Liver (tissue), 9 donors: Measurements from ENCODE around the gene DSPP. TPM values are rescaled to one million over a fixed set of nuclear protein-coding genes. Genes with fewer than 3 reads are reported as not detected.

Source experiments
- DNase-seq: peaks from one replicate; pipeline ENCODE4 v3.0.0-alpha.2; 2017; ENCODE audit warnings: low spot score
- H3K27ac ChIP-seq, 2 donors: one replicate each; pipeline ENCODE4 v1.7.0; 2013; ENCODE audit warnings: inconsistent platforms in 2 of 2, low read length in 2 of 2, control low read depth in 1 of 2, low read depth in 1 of 2, mild to moderate bottlenecking in 1 of 2
- H3K27me3 ChIP-seq, 4 donors: one replicate each; pipeline versions ENCODE4 v1.6.1 to v1.7.0; 2013; ENCODE audit warnings: low read length in 3 of 4, inconsistent platforms in 1 of 4, mild to moderate bottlenecking in 1 of 4, moderate library complexity in 1 of 4; ENCODE audit not compliant: control insufficient read depth in 4 of 4, insufficient read depth in 4 of 4
- H3K36me3 ChIP-seq, 4 donors: one replicate each; pipeline versions ENCODE4 v1.6.1 to v1.7.0; 2013; ENCODE audit warnings: low read length in 3 of 4, mild to moderate bottlenecking in 3 of 4, low read depth in 1 of 4, moderate library complexity in 1 of 4; ENCODE audit not compliant: control insufficient read depth in 4 of 4, insufficient read depth in 3 of 4
- H3K4me1 ChIP-seq, 4 donors: one replicate each; pipeline versions ENCODE4 v1.6.1 to v1.7.0; 2013; ENCODE audit warnings: low read length in 3 of 4, mild to moderate bottlenecking in 3 of 4, moderate library complexity in 1 of 4; ENCODE audit not compliant: control insufficient read depth in 4 of 4, insufficient read depth in 4 of 4
- H3K4me3 ChIP-seq, 3 donors: one replicate each; pipeline versions ENCODE4 v1.6.1 to v1.7.0; 2013; ENCODE audit warnings: low read length in 3 of 3, control low read depth in 1 of 3, low read depth in 1 of 3, mild to moderate bottlenecking in 1 of 3
- H3K9ac ChIP-seq, 2 donors: one replicate each; pipeline ENCODE4 v1.7.0; 2013; ENCODE audit warnings: low read length in 2 of 2, mild to moderate bottlenecking in 2 of 2, moderate library complexity in 2 of 2, control low read depth in 1 of 2, low read depth in 1 of 2
- H3K9me3 ChIP-seq, 4 donors: one replicate each; pipeline versions ENCODE4 v1.6.1 to v1.7.0; 2013; ENCODE audit warnings: low read length in 3 of 4; ENCODE audit not compliant: control insufficient read depth in 4 of 4
- EGR1 ChIP-seq, 2 donors: IDR thresholded peaks; 2 replicates each; pipeline ENCODE4 v1.6.1; 2016 to 2018; ENCODE audit warnings: antibody characterized with exemption in 2 of 2, low read depth in 2 of 2
- FOXA1 ChIP-seq: IDR thresholded peaks from 2 replicates; pipeline ENCODE4 v1.6.1; 2016; ENCODE audit warnings: antibody characterized with exemption
- FOXA2 ChIP-seq: IDR thresholded peaks from 2 replicates; pipeline ENCODE4 v1.6.1; 2016; ENCODE audit warnings: antibody characterized with exemption
- GABPA ChIP-seq, 2 donors: IDR thresholded peaks in 1 of 2; conservative IDR thresholded peaks in 1 of 2; 2 replicates each; pipeline ENCODE4 v1.6.1; 2016; ENCODE audit warnings: antibody characterized with exemption in 2 of 2, mild to moderate bottlenecking in 1 of 2, moderate library complexity in 1 of 2
- HNF4A ChIP-seq, 2 donors: conservative IDR thresholded peaks; 2 replicates each; pipeline ENCODE4 v1.6.1; 2016; ENCODE audit warnings: antibody characterized with exemption in 2 of 2, mild to moderate bottlenecking in 2 of 2
- HNF4G ChIP-seq: IDR thresholded peaks from 2 replicates; pipeline ENCODE4 v1.6.1; 2016; ENCODE audit warnings: antibody characterized with exemption
- JUND ChIP-seq, 2 donors: IDR thresholded peaks; 2 replicates each; pipeline ENCODE4 v1.6.1; 2016; ENCODE audit warnings: antibody characterized with exemption in 2 of 2
- NR2F2 ChIP-seq: IDR thresholded peaks from 2 replicates; pipeline ENCODE4 v1.6.1; 2016; ENCODE audit warnings: antibody characterized with exemption
- RAD21 ChIP-seq, 2 donors: IDR thresholded peaks; 2 replicates each; pipeline ENCODE4 v1.6.1; 2016; ENCODE audit warnings: antibody characterized with exemption in 2 of 2, mild to moderate bottlenecking in 2 of 2
- REST ChIP-seq: IDR thresholded peaks from 2 replicates; pipeline ENCODE4 v1.6.1; 2016; ENCODE audit warnings: antibody characterized with exemption, mild to moderate bottlenecking
- RXRA ChIP-seq, 2 donors: IDR thresholded peaks; 2 replicates each; pipeline ENCODE4 v1.6.1; 2017 to 2018; ENCODE audit warnings: antibody characterized with exemption in 2 of 2, mild to moderate bottlenecking in 1 of 2
- SP1 ChIP-seq: IDR thresholded peaks from 2 replicates; pipeline ENCODE4 v1.6.1; 2018; ENCODE audit warnings: antibody characterized with exemption, mild to moderate bottlenecking
- TAF1 ChIP-seq: conservative IDR thresholded peaks from 2 replicates; pipeline ENCODE4 v1.6.1; 2016; ENCODE audit warnings: antibody characterized with exemption, mild to moderate bottlenecking
- YY1 ChIP-seq: IDR thresholded peaks from 2 replicates; pipeline ENCODE4 v1.6.1; 2016; ENCODE audit warnings: antibody characterized with exemption, mild to moderate bottlenecking
- WGBS: extraction: QIAGEN DNeasy Blood & Tissue Kit; methylation state at CpG from one replicate; pipeline ENCODE4 v1.1.7; 2013; 5-methylcytosine and 5-hydroxymethylcytosine counted together
- polyA plus RNA-seq, 2 donors: library from polyadenylated mRNA; stranded (reverse) in 1 of 2; unstranded in 1 of 2; fragments of 200-250 nt in 1 of 2; fragments of >200 nt in 1 of 2; fragmentation: Nextera tagmentation in 1 of 2; extraction: Ambion mirVana in 1 of 2; gene quantifications; one replicate each; pipeline versions ENCODE4 v1.2.1 to v1.2.3, GENCODE V29; 2013 to 2015
- total RNA-seq, 2 donors: library from RNA; depleted of rRNA; stranded (reverse); fragments of >200 nt; gene quantifications; one replicate each; pipeline ENCODE4 v1.2.3, GENCODE V29; 2014
- TF ChIP-seq, protein P1 (sequence below): IDR thresholded peaks from 2 replicates; pipeline ENCODE4 v1.6.1; 2016; ENCODE audit warnings: antibody characterized with exemption
- TF ChIP-seq, protein P2 (sequence below): IDR thresholded peaks from 2 replicates; pipeline ENCODE4 v1.6.1; 2016; ENCODE audit warnings: antibody characterized with exemption
- TF ChIP-seq, protein P3 (sequence below): fragments of 150-350 bp; IDR thresholded peaks from 2 replicates; pipeline ENCODE4 v1.5.1; 2017; ENCODE audit warnings: improper control_type of control experiment, low read depth, low read length; ENCODE audit not compliant: missing input control
- TF ChIP-seq, protein P4 (sequence below): IDR thresholded peaks from 2 replicates; pipeline ENCODE4 v1.6.1; 2016; ENCODE audit warnings: antibody characterized with exemption
- donor health status: healthy.
- donor health status: healthy.
- donor health status: healthy.
- donor health status: healthy.
- donor health status: healthy.

Gene DSPP
- total and polyA plus RNA-seq, 4 donors: under 0.01 TPM; not detected in 3

GRCh38 chr4:87650938-87651337 lies 42.6 kb downstream of the DSPP start:
- H3K4me3 ChIP-seq: no peak overlapping the region
- whole genome bisulfite sequencing: 72% methylated on average over 2 of the region's 2 CpGs
- no peak overlapping the region for H3K9ac ChIP-seq
- DNase-seq: no peak
- TF ChIP-seq, protein P1, sequence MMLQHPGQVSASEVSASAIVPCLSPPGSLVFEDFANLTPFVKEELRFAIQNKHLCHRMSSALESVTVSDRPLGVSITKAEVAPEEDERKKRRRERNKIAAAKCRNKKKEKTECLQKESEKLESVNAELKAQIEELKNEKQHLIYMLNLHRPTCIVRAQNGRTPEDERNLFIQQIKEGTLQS: no peak
- TF ChIP-seq FOXA2 (no peak), RAD21 (IDR thresholded peaks at IDR 0.05) (no peak), JUND (IDR thresholded peaks at IDR 0.05) (no peak), HNF4A (conservative IDR thresholded peaks at IDR 0.05) (no peak), NR2F2 (no peak), HNF4G (no peak), RXRA (IDR thresholded peaks at IDR 0.05) (no peak), FOXA1 (no peak), GABPA (IDR thresholded peaks at IDR 0.05 in 1 of 2, conservative IDR thresholded peaks at IDR 0.05 in 1 of 2) (no peak), TAF1 (no peak), REST (no peak), SP1 (no peak), EGR1 (IDR thresholded peaks at IDR 0.05; ENCODE audit: low read depth in 2 of 2) (no peak)
- TF ChIP-seq, protein P2, sequence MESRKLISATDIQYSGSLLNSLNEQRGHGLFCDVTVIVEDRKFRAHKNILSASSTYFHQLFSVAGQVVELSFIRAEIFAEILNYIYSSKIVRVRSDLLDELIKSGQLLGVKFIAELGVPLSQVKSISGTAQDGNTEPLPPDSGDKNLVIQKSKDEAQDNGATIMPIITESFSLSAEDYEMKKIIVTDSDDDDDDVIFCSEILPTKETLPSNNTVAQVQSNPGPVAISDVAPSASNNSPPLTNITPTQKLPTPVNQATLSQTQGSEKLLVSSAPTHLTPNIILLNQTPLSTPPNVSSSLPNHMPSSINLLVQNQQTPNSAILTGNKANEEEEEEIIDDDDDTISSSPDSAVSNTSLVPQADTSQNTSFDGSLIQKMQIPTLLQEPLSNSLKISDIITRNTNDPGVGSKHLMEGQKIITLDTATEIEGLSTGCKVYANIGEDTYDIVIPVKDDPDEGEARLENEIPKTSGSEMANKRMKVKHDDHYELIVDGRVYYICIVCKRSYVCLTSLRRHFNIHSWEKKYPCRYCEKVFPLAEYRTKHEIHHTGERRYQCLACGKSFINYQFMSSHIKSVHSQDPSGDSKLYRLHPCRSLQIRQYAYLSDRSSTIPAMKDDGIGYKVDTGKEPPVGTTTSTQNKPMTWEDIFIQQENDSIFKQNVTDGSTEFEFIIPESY: no peak
- TF ChIP-seq, protein P3, sequence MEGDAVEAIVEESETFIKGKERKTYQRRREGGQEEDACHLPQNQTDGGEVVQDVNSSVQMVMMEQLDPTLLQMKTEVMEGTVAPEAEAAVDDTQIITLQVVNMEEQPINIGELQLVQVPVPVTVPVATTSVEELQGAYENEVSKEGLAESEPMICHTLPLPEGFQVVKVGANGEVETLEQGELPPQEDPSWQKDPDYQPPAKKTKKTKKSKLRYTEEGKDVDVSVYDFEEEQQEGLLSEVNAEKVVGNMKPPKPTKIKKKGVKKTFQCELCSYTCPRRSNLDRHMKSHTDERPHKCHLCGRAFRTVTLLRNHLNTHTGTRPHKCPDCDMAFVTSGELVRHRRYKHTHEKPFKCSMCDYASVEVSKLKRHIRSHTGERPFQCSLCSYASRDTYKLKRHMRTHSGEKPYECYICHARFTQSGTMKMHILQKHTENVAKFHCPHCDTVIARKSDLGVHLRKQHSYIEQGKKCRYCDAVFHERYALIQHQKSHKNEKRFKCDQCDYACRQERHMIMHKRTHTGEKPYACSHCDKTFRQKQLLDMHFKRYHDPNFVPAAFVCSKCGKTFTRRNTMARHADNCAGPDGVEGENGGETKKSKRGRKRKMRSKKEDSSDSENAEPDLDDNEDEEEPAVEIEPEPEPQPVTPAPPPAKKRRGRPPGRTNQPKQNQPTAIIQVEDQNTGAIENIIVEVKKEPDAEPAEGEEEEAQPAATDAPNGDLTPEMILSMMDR: no peak
- TF ChIP-seq, protein P4, sequence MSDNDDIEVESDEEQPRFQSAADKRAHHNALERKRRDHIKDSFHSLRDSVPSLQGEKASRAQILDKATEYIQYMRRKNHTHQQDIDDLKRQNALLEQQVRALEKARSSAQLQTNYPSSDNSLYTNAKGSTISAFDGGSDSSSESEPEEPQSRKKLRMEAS: no peak
- no peaks in the 10 kb centered on the region for H3K9me3 ChIP-seq
- H3K36me3 ChIP-seq: no peaks in the 10 kb centered on the region
- H3K27ac ChIP-seq: no peak overlapping the region
- no peaks in the 10 kb centered on the region for H3K27me3 ChIP-seq
- H3K4me1 ChIP-seq: no peaks in the 10 kb centered on the region

DNA sequence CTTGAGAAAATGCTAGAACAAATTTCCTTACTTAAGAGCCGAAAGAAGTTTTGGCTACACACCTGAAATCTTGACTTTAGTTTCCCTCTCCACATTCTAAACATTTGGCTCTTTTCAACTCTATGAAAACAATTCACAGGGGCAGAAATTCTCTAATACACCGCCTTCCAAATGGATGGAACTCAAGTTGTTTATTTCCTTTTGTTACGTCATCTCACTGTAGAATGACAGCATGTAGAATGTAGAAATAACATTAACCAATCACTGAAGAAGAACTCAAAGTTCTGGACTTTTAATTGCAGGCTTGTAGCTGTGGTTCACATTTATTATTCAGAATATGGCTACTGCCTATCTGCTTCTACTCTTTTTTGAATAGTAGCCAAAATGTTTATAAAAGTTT lies 43.6 kb downstream of the DSPP start:
- WGBS: 91% methylated on average over 3 of the region's 3 CpGs
- H3K4me3 ChIP-seq: no peak overlapping the region

More for the DNA sequence above, 43.6 kb downstream of the DSPP start:
- no peaks in the 10 kb centered on the region for H3K27me3 ChIP-seq
- DNase-seq: no peak
- no peak overlapping the region for H3K9ac ChIP-seq
- H3K9me3 ChIP-seq: no peaks in the 10 kb centered on the region
- no peaks in the 10 kb centered on the region for H3K4me1 ChIP-seq
- H3K36me3 ChIP-seq: no peaks in the 10 kb centered on the region
- H3K27ac ChIP-seq: no peak overlapping the region
- TF ChIP-seq RXRA (IDR thresholded peaks at IDR 0.05): no peak
- TF ChIP-seq YY1: no peak
- no peak for TF ChIP-seq SP1
- TF ChIP-seq JUND (IDR thresholded peaks at IDR 0.05): no peak
- TF ChIP-seq HNF4G: no peak
- TF ChIP-seq REST: no peak
